HEK293 (cell line): ENCODE results near the gene HMGCLL1.

Source experiments
- CTCF ChIA-PET: fragments of 350-600 bp; formaldehyde crosslinking; extraction: SDS; loops from one replicate; lab custom pipeline; 2021; ENCODE audit warnings: antibody characterized with exemption; lab: Yijun Ruan, JAX
- POLR2A ChIA-PET: fragments of 300-600 bp; formaldehyde crosslinking; extraction: SDS; loops from one replicate; lab custom pipeline; 2020; ENCODE audit warnings: antibody characterized with exemption, inconsistent platforms; lab: Yijun Ruan, JAX
- H3K27ac ChIP-seq: fragments of 200-500 bp; sonication (Bioruptor generic); 2 replicates; pipeline ENCODE4 v1.5.1; 2014; ENCODE audit warnings: low read depth, low read length, control low read depth, inconsistent platforms; ENCODE audit errors: extremely low read depth
- H3K36me3 ChIP-seq, 2 experiments: fragments of 200-500 bp in 1 of 2; sonication (Bioruptor generic) in 1 of 2; 1 replicate in 1 of 2; 2 replicates in 1 of 2; pipeline ENCODE4 v1.5.1; 2014 to 2017; ENCODE audit warnings: inconsistent platforms in 2 of 2, low read length in 2 of 2; ENCODE audit not compliant: control insufficient read depth in 2 of 2, insufficient read depth in 1 of 2
- H3K4me1 ChIP-seq: fragments of 200-500 bp; sonication (Bioruptor generic); 2 replicates; pipeline ENCODE4 v1.5.1; 2014; ENCODE audit warnings: mild to moderate bottlenecking, low read length, inconsistent platforms; ENCODE audit not compliant: control insufficient read depth, insufficient read depth
- H3K4me3 ChIP-seq: 2 replicates; pipeline ENCODE4 v1.5.1; 2011; ENCODE audit warnings: low read depth, mild to moderate bottlenecking, control low read depth, low read length, moderate library complexity
- H3K9me3 ChIP-seq: fragments of 200-500 bp; sonication (Bioruptor generic); 2 replicates; pipeline ENCODE4 v1.5.1; 2014; ENCODE audit warnings: low read depth, low read length, inconsistent platforms; ENCODE audit not compliant: control insufficient read depth, insufficient read depth
- EGR2 ChIP-seq: fragments of 450-650 bp; formaldehyde crosslinking; IDR thresholded peaks from 2 replicates; pipeline ENCODE4 v1.5.1; 2016; ENCODE audit warnings: low read depth, missing biosample characterization, missing genetic modification characterization
- IKZF3 ChIP-seq: fragments of 450-650 bp; IDR thresholded peaks from 2 replicates; pipeline ENCODE4 v1.5.0; 2018; ENCODE audit warnings: missing biosample characterization, mild to moderate bottlenecking, missing genetic modification characterization, moderate library complexity
- KLF10 ChIP-seq: fragments of 450-650 bp; IDR thresholded peaks from 2 replicates; pipeline ENCODE4 v1.5.1; 2018; ENCODE audit warnings: missing biosample characterization, mild to moderate bottlenecking, missing genetic modification characterization
- SP2 ChIP-seq: fragments of 450-650 bp; formaldehyde crosslinking; IDR thresholded peaks from 2 replicates; pipeline ENCODE4 v1.5.1; 2016; ENCODE audit warnings: missing biosample characterization, missing genetic modification characterization
- ZFHX2 ChIP-seq: fragments of 450-650 bp; formaldehyde crosslinking; conservative IDR thresholded peaks from 2 replicates; pipeline ENCODE4 v1.5.1; 2016; ENCODE audit warnings: missing biosample characterization, missing genetic modification characterization
- ZFP3 ChIP-seq: fragments of 450-650 bp; formaldehyde crosslinking; IDR thresholded peaks from 2 replicates; pipeline ENCODE4 v1.5.1; 2016; ENCODE audit warnings: low read depth, missing biosample characterization, missing genetic modification characterization
- ZNF223 ChIP-seq: fragments of 450-650 bp; formaldehyde crosslinking; IDR thresholded peaks from 2 replicates; pipeline ENCODE4 v1.5.1; 2016; ENCODE audit warnings: missing biosample characterization, missing genetic modification characterization
- ZNF280D ChIP-seq: fragments of 450-650 bp; formaldehyde crosslinking; IDR thresholded peaks from 2 replicates; pipeline ENCODE4 v1.5.1; 2016; ENCODE audit warnings: missing biosample characterization, missing genetic modification characterization
- ZNF513 ChIP-seq: fragments of 450-650 bp; IDR thresholded peaks from 2 replicates; pipeline ENCODE4 v1.5.1; 2018; ENCODE audit warnings: missing biosample characterization, missing genetic modification characterization
- ZNF514 ChIP-seq: fragments of 450-650 bp; formaldehyde crosslinking; IDR thresholded peaks from 2 replicates; pipeline ENCODE4 v1.5.1; 2016; ENCODE audit warnings: missing biosample characterization, missing genetic modification characterization
- ZNF518A ChIP-seq: fragments of 450-650 bp; formaldehyde crosslinking; conservative IDR thresholded peaks from 2 replicates; pipeline ENCODE4 v1.5.1; 2016; ENCODE audit warnings: low read depth, missing biosample characterization, missing genetic modification characterization
- ZNF549 ChIP-seq: fragments of 450-650 bp; IDR thresholded peaks from 2 replicates; pipeline ENCODE4 v1.5.1; 2018; ENCODE audit warnings: missing biosample characterization, missing genetic modification characterization, mild to moderate bottlenecking, inconsistent platforms, moderate library complexity
- ZNF585B ChIP-seq: fragments of 450-650 bp; formaldehyde crosslinking; IDR thresholded peaks from 2 replicates; pipeline ENCODE4 v1.5.1; 2016; ENCODE audit warnings: missing biosample characterization, missing genetic modification characterization
- ZNF626 ChIP-seq: fragments of 450-650 bp; sonication (Bioruptor Pico); formaldehyde crosslinking; IDR thresholded peaks from 2 replicates; pipeline ENCODE4 v1.5.1; 2018; ENCODE audit warnings: missing biosample characterization, missing genetic modification characterization, inconsistent platforms

Gene HMGCLL1

GRCh38 chr6:55594442-55594841 lies 15.4 kb upstream of the HMGCLL1 start:
- POLR2A ChIA-PET: no interaction called here
- H3K27ac ChIP-seq: no peak overlapping the region
- H3K36me3 ChIP-seq: no peaks in the 10 kb centered on the region
- no peaks in the 10 kb centered on the region for H3K9me3 ChIP-seq
- no peaks in the 10 kb centered on the region for H3K4me1 ChIP-seq
- CTCF ChIA-PET: interaction anchor here (0.6 to 2.6 kb wide), 2 partner anchors 22 to 85 kb away, joined by 3 to 10 read pairs; no protein-coding TSS in a partner anchor
- H3K4me3 ChIP-seq: no peak overlapping the region
- TF ChIP-seq ZNF514 (tag by site-specific recombination): no peak
- no peak for TF ChIP-seq ZNF549 (tag by site-specific recombination)
- TF ChIP-seq EGR2 (tag by site-specific recombination): no peak
- no peak for TF ChIP-seq SP2

- TF ChIP-seq ZNF626 (tag by site-specific recombination): no peak
- TF ChIP-seq ZNF518A (tag by site-specific recombination): no peak
- no peak for TF ChIP-seq ZNF513 (tag by site-specific recombination)
- no peak for TF ChIP-seq ZNF280D (tag by site-specific recombination)
- no peak for TF ChIP-seq ZFP3 (tag by site-specific recombination)
- TF ChIP-seq IKZF3 (tag by site-specific recombination): no peak
- TF ChIP-seq ZNF514 (tag by site-specific recombination): no peak
- no peak for TF ChIP-seq ZNF585B (tag by site-specific recombination)
- no peak for TF ChIP-seq ZFHX2 (tag by site-specific recombination)
- TF ChIP-seq KLF10: no peak
- no peak for TF ChIP-seq ZNF223 (tag by site-specific recombination)
- CTCF ChIA-PET: no interaction called here
- Histone ChIP-seq H3K27ac (no peak overlapping the region), H3K4me3 (no peak overlapping the region), H3K9me3 (no peaks in the 10 kb centered on the region), H3K36me3 (no peaks in the 10 kb centered on the region), H3K4me1 (no peaks in the 10 kb centered on the region)
- POLR2A ChIA-PET: no interaction called here
These were observed 5.8 kb upstream of the HMGCLL1 start for GRCh38 chr6:55584654-55585354.
